AG04450 (cell line): Measurements from ENCODE around the gene CXXC4. TPM values are rescaled to one million over a fixed set of nuclear protein-coding genes. Genes with fewer than 3 reads are reported as not detected.

Experiments used
- CTCF ChIA-PET: fragments of 300-600, 350-600 bp; formaldehyde crosslinking; extraction: SDS; loops from one replicate; lab custom pipeline; 2022; ENCODE audit warnings: antibody characterized with exemption, inconsistent platforms; lab: Charles Lee
- POLR2A ChIA-PET: fragments of 350-600 bp; formaldehyde crosslinking; extraction: SDS; loops from one replicate; lab custom pipeline; 2021; ENCODE audit warnings: antibody characterized with exemption, inconsistent platforms; lab: Yijun Ruan, JAX
- DNase-seq: peaks from one replicate; pipeline ENCODE4 v3.0.0-alpha.2; 2011; ENCODE audit warnings: low read depth, low spot score
- H3K27ac ChIP-seq: one replicate; pipeline ENCODE4 v1.5.1; 2012; ENCODE audit warnings: low read depth, low read length, control low read depth
- H3K27me3 ChIP-seq: one replicate; pipeline ENCODE4 v1.6.0; 2012; ENCODE audit warnings: low read length; ENCODE audit not compliant: control insufficient read depth, insufficient read depth
- H3K4me3 ChIP-seq: 2 replicates; pipeline ENCODE4 v1.5.1; 2011; ENCODE audit warnings: mild to moderate bottlenecking, low read depth, low read length, control low read depth
- H3K9me3 ChIP-seq: 2 replicates; pipeline ENCODE4 v1.5.1; 2012; ENCODE audit warnings: low read length; ENCODE audit not compliant: control insufficient read depth, insufficient read depth
- polyA plus RNA-seq: library from polyadenylated mRNA; depleted of rRNA; stranded (reverse); fragments of >200 nt; gene quantifications from 2 replicates; pipeline ENCODE4 v1.2.3, GENCODE V29; 2011
- TF ChIP-seq, protein P1 (sequence below): IDR thresholded peaks from 2 replicates; pipeline ENCODE4 v1.5.1; 2011; ENCODE audit warnings: low read depth, low read length, control low read depth, inconsistent platforms

The CXXC4 gene
- polyA plus RNA-seq, 1 experiment, result 0.02 TPM

- DNase-seq, result no peak
- H3K27me3 ChIP-seq, result no peaks in the 10 kb centered on the region
- peak overlapping the region; percentile 62 for H3K4me3 ChIP-seq
- TF ChIP-seq, protein P1, sequence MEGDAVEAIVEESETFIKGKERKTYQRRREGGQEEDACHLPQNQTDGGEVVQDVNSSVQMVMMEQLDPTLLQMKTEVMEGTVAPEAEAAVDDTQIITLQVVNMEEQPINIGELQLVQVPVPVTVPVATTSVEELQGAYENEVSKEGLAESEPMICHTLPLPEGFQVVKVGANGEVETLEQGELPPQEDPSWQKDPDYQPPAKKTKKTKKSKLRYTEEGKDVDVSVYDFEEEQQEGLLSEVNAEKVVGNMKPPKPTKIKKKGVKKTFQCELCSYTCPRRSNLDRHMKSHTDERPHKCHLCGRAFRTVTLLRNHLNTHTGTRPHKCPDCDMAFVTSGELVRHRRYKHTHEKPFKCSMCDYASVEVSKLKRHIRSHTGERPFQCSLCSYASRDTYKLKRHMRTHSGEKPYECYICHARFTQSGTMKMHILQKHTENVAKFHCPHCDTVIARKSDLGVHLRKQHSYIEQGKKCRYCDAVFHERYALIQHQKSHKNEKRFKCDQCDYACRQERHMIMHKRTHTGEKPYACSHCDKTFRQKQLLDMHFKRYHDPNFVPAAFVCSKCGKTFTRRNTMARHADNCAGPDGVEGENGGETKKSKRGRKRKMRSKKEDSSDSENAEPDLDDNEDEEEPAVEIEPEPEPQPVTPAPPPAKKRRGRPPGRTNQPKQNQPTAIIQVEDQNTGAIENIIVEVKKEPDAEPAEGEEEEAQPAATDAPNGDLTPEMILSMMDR, result no peak
- H3K27ac ChIP-seq, result no peak overlapping the region
- ChIA-PET CTCF (no interaction called here), POLR2A (no interaction called here)
- no peaks in the 10 kb centered on the region for H3K9me3 ChIP-seq
Observed at GRCh38 chr4:104490770-104491480, 3.8 kb downstream of the CXXC4 start.

- Histone ChIP-seq H3K4me3 (no peak overlapping the region), H3K27me3 (no peaks in the 10 kb centered on the region), H3K27ac (no peak overlapping the region), H3K9me3 (no peaks in the 10 kb centered on the region)
- no peak for DNase-seq
- TF ChIP-seq, protein P1, result no peak
- ChIA-PET CTCF (interaction anchor here (1.2 kb wide), 1 partner anchor 8 kb away, joined by 3 read pairs; no protein-coding TSS in a partner anchor), POLR2A (no interaction called here)
Observed at GRCh38 chr4:104490096-104490769, 4.5 kb downstream of the CXXC4 start.

DNA sequence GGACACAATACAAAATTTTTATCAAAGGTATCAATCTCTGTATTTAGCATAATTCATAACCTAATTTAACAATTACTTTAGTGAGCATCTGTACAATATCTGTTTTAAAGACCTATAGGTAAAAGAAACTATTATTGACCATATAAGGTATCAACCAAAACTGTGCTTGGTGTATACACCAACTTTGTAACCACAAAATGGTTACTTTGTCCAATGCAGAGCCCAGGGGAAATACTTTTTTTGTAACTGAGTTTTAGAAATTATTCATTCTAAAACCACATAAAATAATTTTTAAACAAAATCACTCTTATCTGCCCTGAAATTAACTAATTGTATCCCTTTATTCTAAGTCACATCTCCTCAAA, 5.0 kb downstream of the CXXC4 start:
- TF ChIP-seq, protein P1, result no peak
- POLR2A ChIA-PET, result no interaction called here
- Histone ChIP-seq H3K9me3 (no peaks in the 10 kb centered on the region), H3K27me3 (no peaks in the 10 kb centered on the region), H3K27ac (no peak overlapping the region), H3K4me3 (no peak overlapping the region)
- CTCF ChIA-PET, result interaction anchor here (1.2 kb wide), 1 partner anchor 9 kb away, joined by 3 read pairs; no protein-coding TSS in a partner anchor
- no peak for DNase-seq

DNA sequence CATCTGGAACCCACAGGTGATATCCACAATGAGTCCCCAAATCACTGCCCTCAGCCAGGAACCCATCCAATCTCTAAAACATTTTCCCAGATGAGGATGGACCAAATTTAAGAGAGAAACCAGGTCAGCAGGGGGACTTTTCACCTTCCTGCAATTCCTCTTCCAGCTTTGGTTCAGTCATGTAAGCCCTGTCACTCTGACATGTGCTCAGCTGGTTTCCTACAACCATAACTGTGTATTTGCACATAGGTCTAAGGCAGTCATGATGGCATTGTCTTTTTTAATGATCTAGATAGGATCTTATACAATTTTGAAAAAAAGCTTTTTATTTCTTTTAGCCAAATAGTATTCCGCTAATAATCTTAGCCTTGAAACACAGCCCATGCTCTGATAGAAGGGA, 6.5 kb downstream of the CXXC4 start:
- H3K27ac ChIP-seq, result no peak overlapping the region
- DNase-seq, result no peak
- TF ChIP-seq, protein P1, result no peak
- ChIA-PET POLR2A (no interaction called here), CTCF (no interaction called here)
- no peaks in the 10 kb centered on the region for H3K27me3 ChIP-seq
- H3K9me3 ChIP-seq, result no peaks in the 10 kb centered on the region
- no peak overlapping the region for H3K4me3 ChIP-seq
